IgD-negative memory B cell (primary cell): ENCODE results near the gene JUNB. TPM values are rescaled to one million over a fixed set of nuclear protein-coding genes. Genes with fewer than 3 reads are reported as not detected.

Experiments used
- H3K27ac Mint-ChIP-seq, 3 donors: one replicate each; pipeline ENCODE4 v1.8.0; 2020 to 2022; ENCODE audit warnings: mild to moderate bottlenecking in 3 of 3, mixed read lengths in 3 of 3, moderate library complexity in 1 of 3
- H3K27me3 Mint-ChIP-seq: one replicate; pipeline ENCODE4 v1.8.0; 2021; ENCODE audit warnings: mixed read lengths
- H3K36me3 Mint-ChIP-seq: one replicate; pipeline ENCODE4 v1.8.0; 2020; ENCODE audit warnings: mild to moderate bottlenecking, mixed read lengths
- H3K4me1 Mint-ChIP-seq, 3 donors: one replicate each; pipeline ENCODE4 v1.8.0; 2020 to 2022; ENCODE audit warnings: mixed read lengths in 3 of 3, mild to moderate bottlenecking in 1 of 3
- H3K4me3 Mint-ChIP-seq, 4 donors: one replicate each; pipeline ENCODE4 v1.8.0; 2020 to 2022; ENCODE audit warnings: mild to moderate bottlenecking in 4 of 4, mixed read lengths in 4 of 4, moderate library complexity in 3 of 4
- H3K9me3 Mint-ChIP-seq, 3 donors: one replicate each; pipeline ENCODE4 v1.8.0; 2020 to 2021; ENCODE audit warnings: mixed read lengths in 3 of 3, mild to moderate bottlenecking in 1 of 3
- polyA plus RNA-seq: library from polyadenylated mRNA; unstranded; fragments of 300-500 nt; fragmentation: Illumina TruSeq; gene quantifications from one replicate; pipeline ENCODE4 v1.2.3, GENCODE V29; 2021

JUNB gene
- polyA plus RNA-seq, 1 donor from 2014 or later: 955 TPM

- Mint-ChIP-seq H3K9me3 (peaks cover 0 to 15% (median 6%) of the 10 kb centered on the region in 3 donors), H3K4me1 (peaks cover 16 to 25% (median 18%) of the 10 kb centered on the region in 3 donors), H3K36me3 (no peaks in the 10 kb centered on the region), H3K27ac (peak overlapping the region in 2 of 3 donors; percentile 47 to 53), H3K27me3 (peaks cover 78% of the 10 kb centered on the region), H3K4me3 (peak overlapping the region; percentile 60 to 90 (median 68))
Measured at GRCh38 chr19:12833738-12834565, 42.7 kb downstream of the JUNB start.

DNA sequence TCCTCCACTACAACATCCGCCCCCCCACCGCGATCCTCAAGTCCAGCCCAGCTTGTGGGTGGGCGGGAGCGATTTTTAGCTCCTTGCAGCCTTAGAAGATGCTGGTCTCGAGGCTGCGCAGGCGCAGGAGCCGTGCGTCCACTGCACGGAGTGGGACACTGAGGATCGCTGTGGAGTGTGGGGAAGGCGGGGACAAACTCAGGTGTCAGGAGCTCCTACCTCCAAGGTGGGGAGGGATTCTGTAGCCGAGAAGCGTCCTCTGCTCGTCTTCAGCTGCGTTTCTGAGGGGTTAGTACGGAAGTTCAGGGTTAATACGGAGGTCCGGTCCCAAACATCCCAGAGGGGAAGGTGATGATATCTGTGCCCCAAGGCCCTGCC lies 43.3 kb downstream of the JUNB start, which contains the start of gene RTBDN:
TSS of gene RTBDN (minus strand) at position 14 of the 378 bp plus-strand sequence. CDS start 4,600 bp downstream, outside the sequence.
- Mint-ChIP-seq H3K27me3 (peaks cover 79% of the 10 kb centered on the region), H3K4me3 (peak within 1 kb of the TSS; percentile 61 to 90 (median 68)), H3K36me3 (no peaks in the 10 kb centered on the region), H3K4me1 (peaks cover 21 to 25% (median 21%) of the 10 kb centered on the region in 3 donors), H3K9me3 (peaks cover 0 to 15% (median 6%) of the 10 kb centered on the region in 3 donors), H3K27ac (peak within 1 kb of the TSS; percentile 53 to 90 (median 62))

DNA sequence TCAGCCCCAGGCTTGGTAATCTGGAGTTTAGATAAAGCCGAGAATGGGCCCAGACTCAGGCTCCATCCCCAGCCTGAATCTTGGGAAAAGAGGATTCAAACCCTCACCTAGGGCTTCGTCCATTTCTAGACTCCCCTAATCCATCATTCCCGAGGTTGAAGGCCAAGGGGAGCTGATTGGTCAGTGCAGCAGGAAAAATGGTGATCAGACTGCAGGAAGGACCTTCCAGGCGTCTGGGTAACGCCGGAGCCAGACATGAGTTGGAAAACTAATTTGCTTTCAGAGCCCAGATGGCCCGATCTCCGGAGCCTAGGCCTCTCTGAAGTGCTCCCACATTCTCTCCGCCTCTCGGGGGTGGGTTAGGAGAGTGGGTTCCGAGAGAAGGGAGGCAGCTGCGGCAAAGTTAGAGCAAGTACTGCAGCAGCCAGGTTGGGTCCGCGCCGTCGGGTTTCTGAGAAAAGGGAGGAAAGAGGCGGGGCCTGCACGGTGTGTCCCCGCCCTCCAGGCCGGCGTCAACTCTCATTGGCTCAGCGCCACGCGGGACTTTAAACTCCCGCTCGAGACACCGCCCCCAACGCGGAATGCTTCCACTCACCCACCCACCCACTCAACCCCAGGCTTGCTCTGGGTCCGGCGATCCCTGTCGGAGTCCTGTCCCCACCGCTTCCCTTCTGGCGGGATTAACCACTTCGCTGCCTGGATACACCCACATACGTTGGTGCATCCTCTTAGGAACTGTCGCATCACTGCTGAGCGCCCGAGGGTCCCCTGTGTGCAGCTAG lies 43.9 kb downstream of the JUNB start:
- peak overlapping the region; percentile 62 to 90 (median 81) for H3K27ac Mint-ChIP-seq
- peaks cover 78% of the 10 kb centered on the region for H3K27me3 Mint-ChIP-seq
- H3K9me3 Mint-ChIP-seq: peaks cover 0 to 17% (median 6%) of the 10 kb centered on the region in 3 donors
- peaks cover 23 to 25% (median 24%) of the 10 kb centered on the region in 3 donors for H3K4me1 Mint-ChIP-seq
- H3K4me3 Mint-ChIP-seq: peak overlapping the region in 3 of 4 donors; percentile 63 to 90 (median 73)
- no peaks in the 10 kb centered on the region for H3K36me3 Mint-ChIP-seq

- Mint-ChIP-seq H3K27ac (peak overlapping the region in 2 of 3 donors; percentile 81 to 90), H3K27me3 (peaks cover 81% of the 10 kb centered on the region), H3K36me3 (no peaks in the 10 kb centered on the region), H3K4me3 (peak overlapping the region in 3 of 4 donors; percentile 44 to 63 (median 63)), H3K4me1 (peaks cover 19 to 32% (median 29%) of the 10 kb centered on the region in 3 donors), H3K9me3 (peaks cover 0 to 18% (median 6%) of the 10 kb centered on the region in 3 donors)
Measured at GRCh38 chr19:12836529-12836863, 45.2 kb downstream of the JUNB start.

DNA sequence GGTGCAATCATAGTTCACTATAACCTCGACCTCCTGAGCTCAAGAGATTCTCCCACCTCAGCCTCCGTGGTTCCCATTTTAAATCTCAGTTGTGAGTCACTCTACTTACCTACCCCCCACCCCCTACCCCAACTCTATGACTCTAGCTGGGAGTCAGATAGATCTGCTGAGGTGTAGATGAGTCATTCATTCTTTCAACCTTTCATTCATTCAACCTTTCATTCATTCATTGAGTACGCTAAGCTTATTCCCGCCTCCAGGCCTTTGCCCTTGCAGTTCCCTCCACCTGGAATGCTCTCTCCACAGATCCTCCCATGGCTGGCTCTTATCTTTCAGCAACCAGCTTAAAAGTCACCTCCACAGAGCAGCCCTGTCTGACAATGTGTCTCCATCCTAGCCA lies 45.9 kb downstream of the JUNB start:
- Mint-ChIP-seq H3K27me3 (peaks cover 77% of the 10 kb centered on the region), H3K4me3 (peak overlapping the region in 3 of 4 donors; percentile 49 to 83 (median 63)), H3K36me3 (no peaks in the 10 kb centered on the region), H3K4me1 (peaks cover 14 to 33% (median 23%) of the 10 kb centered on the region in 3 donors), H3K9me3 (peaks cover 0 to 15% (median 1%) of the 10 kb centered on the region in 3 donors), H3K27ac (peak overlapping the region in 1 of 3 donors; percentile 81)

DNA sequence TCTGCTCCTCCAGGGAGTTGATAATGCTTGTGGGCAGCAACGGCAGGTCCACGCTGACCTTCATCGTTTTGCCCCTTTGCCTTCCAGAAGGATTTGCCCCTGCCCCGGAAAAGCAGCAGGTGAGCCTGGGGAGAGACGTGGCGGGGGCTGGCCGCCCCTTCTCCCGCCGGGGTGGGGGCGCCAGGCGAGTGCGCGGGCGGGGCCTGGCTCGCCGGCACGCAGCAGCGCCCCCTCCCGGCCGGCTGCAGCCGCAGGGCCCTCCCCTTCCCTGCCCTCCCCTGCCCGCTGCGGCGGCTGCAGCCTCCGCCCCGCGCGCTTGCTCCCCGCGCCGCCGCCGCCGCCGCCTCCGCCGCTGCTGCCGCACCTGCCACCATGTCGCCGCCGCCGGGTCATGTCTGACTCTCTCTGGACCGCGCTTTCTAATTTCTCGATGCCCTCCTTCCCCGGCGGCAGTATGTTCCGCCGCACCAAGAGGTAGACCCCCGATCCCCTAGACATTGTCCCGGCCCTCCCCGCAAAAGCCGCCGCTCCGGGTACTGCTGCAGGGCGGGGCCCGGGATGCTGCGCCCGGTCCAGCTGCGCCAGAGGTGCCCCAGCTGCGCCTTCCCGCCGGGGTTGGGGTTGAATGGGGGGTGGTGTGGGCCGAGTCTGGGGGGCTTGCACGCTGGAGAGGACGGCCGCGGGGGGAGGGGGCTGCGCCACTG lies 47.0 kb downstream of the JUNB start, which contains the start of gene MAST1:
TSS of gene MAST1 (plus strand) at position 334 of the 704 bp plus-strand sequence. CDS start at position 392, 58 bp downstream.
- peaks cover 0 to 13% (median 0%) of the 10 kb centered on the region in 3 donors for H3K9me3 Mint-ChIP-seq
- H3K4me3 Mint-ChIP-seq: peak within 1 kb of the TSS; percentile 63 to 83 (median 72)
- H3K4me1 Mint-ChIP-seq: peaks cover 6 to 28% (median 17%) of the 10 kb centered on the region in 3 donors
- peak within 1 kb of the TSS in 2 of 3 donors; percentile 81 to 83 for H3K27ac Mint-ChIP-seq
- H3K27me3 Mint-ChIP-seq: peaks cover 71% of the 10 kb centered on the region
- H3K36me3 Mint-ChIP-seq: no peaks in the 10 kb centered on the region

DNA sequence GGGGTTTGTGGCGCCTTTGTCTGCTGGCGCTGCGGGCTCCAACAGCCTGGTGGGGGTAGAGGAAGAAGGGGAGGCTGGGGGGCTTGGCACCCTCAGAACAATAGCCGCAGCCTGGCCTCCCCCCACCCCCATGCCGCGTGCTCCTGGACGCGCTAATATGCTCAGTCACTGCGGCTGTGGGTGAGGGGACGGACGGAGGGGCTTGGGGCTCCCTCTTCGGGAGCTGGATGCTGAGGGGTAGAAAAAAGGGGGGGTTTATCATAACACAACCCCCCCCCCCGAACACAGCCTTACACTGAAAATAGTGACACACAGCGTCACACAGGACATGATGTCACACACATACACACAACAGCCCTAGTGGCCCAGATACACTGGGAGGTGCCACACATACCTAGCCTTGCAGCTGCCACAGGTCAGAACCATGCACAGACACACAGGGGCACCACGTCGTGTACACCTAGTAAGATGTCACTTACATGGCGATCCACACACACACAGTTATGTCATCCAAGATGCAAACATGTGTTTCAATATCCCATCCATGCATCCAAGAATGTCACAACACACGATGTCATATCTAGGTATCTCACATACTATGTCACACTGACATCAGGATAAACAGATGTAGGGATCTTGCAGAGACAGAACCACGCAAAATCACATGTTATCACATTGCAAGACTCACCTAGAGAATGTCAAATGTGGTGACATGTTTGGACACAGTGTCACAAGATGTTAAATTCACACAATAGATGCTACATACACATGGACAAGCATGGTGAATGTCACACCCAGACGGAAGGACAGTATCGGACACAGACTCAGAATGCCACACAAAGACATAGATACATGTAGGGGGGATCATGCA lies 47.8 kb downstream of the JUNB start:
- Mint-ChIP-seq H3K27ac (peak overlapping the region in 1 of 3 donors; percentile 15), H3K27me3 (peaks cover 71% of the 10 kb centered on the region), H3K9me3 (peaks cover 0 to 13% (median 0%) of the 10 kb centered on the region in 3 donors), H3K36me3 (no peaks in the 10 kb centered on the region), H3K4me3 (peak overlapping the region; percentile 2 to 79 (median 62)), H3K4me1 (peaks cover 5 to 27% (median 17%) of the 10 kb centered on the region in 3 donors)

- Mint-ChIP-seq H3K4me1 (peaks cover 5 to 22% (median 12%) of the 10 kb centered on the region in 3 donors), H3K27ac (peak overlapping the region in 1 of 3 donors; percentile 52), H3K27me3 (peaks cover 59% of the 10 kb centered on the region), H3K4me3 (peak overlapping the region in 2 of 4 donors; percentile 24 to 81), H3K36me3 (no peaks in the 10 kb centered on the region), H3K9me3 (peaks cover 0 to 10% (median 0%) of the 10 kb centered on the region in 3 donors)
Measured at GRCh38 chr19:12840091-12841079, 49.1 kb downstream of the JUNB start.

- H3K4me1 Mint-ChIP-seq: peaks cover 5 to 18% (median 12%) of the 10 kb centered on the region in 3 donors
- H3K27me3 Mint-ChIP-seq: peaks cover 53% of the 10 kb centered on the region
- H3K9me3 Mint-ChIP-seq: peaks cover 0 to 10% (median 0%) of the 10 kb centered on the region in 3 donors
- H3K36me3 Mint-ChIP-seq: no peaks in the 10 kb centered on the region
- H3K4me3 Mint-ChIP-seq: peak overlapping the region in 3 of 4 donors; percentile 24 to 75 (median 34)
- H3K27ac Mint-ChIP-seq: peak overlapping the region in 2 of 3 donors; percentile 52 to 69
Measured at GRCh38 chr19:12841094-12841493, 49.8 kb downstream of the JUNB start.

- H3K36me3 Mint-ChIP-seq: no peaks in the 10 kb centered on the region
- no peak overlapping the region for H3K27ac Mint-ChIP-seq
- peaks cover 0 to 6% (median 0%) of the 10 kb centered on the region in 3 donors for H3K9me3 Mint-ChIP-seq
- no peak overlapping the region for H3K4me3 Mint-ChIP-seq
- H3K4me1 Mint-ChIP-seq: peaks cover 1 to 17% (median 12%) of the 10 kb centered on the region in 3 donors
- H3K27me3 Mint-ChIP-seq: peaks cover 48% of the 10 kb centered on the region
Measured at GRCh38 chr19:12842511-12842910, 51.2 kb downstream of the JUNB start.
